Pancreas (tissue), 10 donors: Measurements from ENCODE around the gene PTH2R. TPM values are rescaled to one million over a fixed set of nuclear protein-coding genes. Genes with fewer than 3 reads are reported as not detected.

Source experiments
- ATAC-seq, 4 donors: fragments of 200-7000 bp; cut with Tn5 transposase; one replicate each; pipeline versions ENCODE4 v1.8.0 to v1.9.1; 2020; ENCODE audit warnings: mild to moderate bottlenecking in 4 of 4, moderate library complexity in 4 of 4
- DNase-seq, 6 donors: peaks; one replicate each; pipeline ENCODE4 v3.0.0-alpha.2; 2020
- FAIRE-seq: peaks from 2 replicates; lab custom pipeline; 2012; peaks lifted over from hg19 to GRCh38; lab: Jason Lieb, UNC
- H3K27ac ChIP-seq, 4 donors: fragments of 200-600 bp; sonication (generic); 1 replicate in 3 of 4; 2 replicates in 1 of 4; pipeline versions ENCODE4 v1.5.0 to v1.8.0; 2020
- H3K27me3 ChIP-seq, 4 donors: fragments of 200-600 bp; one replicate each; pipeline ENCODE4 v1.8.0; 2021
- H3K36me3 ChIP-seq, 3 donors: fragments of 200-600 bp; sonication (generic) in 1 of 3; one replicate each; pipeline versions ENCODE4 v1.5.0 to v1.8.0; 2020 to 2021
- H3K4me1 ChIP-seq, 3 donors: fragments of 200-600 bp; one replicate each; pipeline ENCODE4 v1.8.0; 2021
- H3K4me3 ChIP-seq, 4 donors: fragments of 200-600 bp; sonication (generic) in 2 of 4; one replicate each; pipeline versions ENCODE4 v1.5.0 to v1.8.0; 2020 to 2021
- H3K9me3 ChIP-seq, 4 donors: fragments of 200-600 bp; one replicate each; pipeline ENCODE4 v1.8.0; 2021
- CTCF ChIP-seq, 4 donors: fragments of 200-600 bp; sonication (generic) in 3 of 4; IDR thresholded peaks; one replicate each; pipeline versions ENCODE4 v1.5.0 to v1.8.0; 2021; ENCODE audit warnings: antibody characterized with exemption in 4 of 4
- WGBS, 2 donors: extraction: QIAGEN DNeasy Blood & Tissue Kit; methylation state at CpG; one replicate each; pipeline ENCODE4 v1.1.7; 2013; 5-methylcytosine and 5-hydroxymethylcytosine counted together
- intact Hi-C, 3 donors: fragments of 100-400 bp; cut with DNase I; formaldehyde crosslinking; loops; one replicate each; pipeline versions ENCODE4 v1.11.1 to v1.14.2; 2022
- polyA plus RNA-seq, 2 donors: library from polyadenylated mRNA; stranded (reverse); fragments of 200-250 nt; gene quantifications; one replicate each; pipeline ENCODE4 v1.2.3, GENCODE V29; 2013
- total RNA-seq, 6 donors: library from RNA; stranded (reverse); fragmentation: NEBNext Ultra II Directional in 4 of 6; extraction: Animal tissue kit (Norgen Biotek cat#: 25700) in 4 of 6; gene quantifications; one replicate each; pipeline versions ENCODE4 v1.2.1 to v1.2.4, GENCODE V29; 2021 to 2023
- donor health status: healthy with polysubstance abuse.
- donor health status: DM: no; HTN: no; CAD: no; lungs with moderate emphysema.
- donor health status: DM: no; HTN: no; CAD: no.
- donor health status: control.
- donor health status: control.
- donor health status: Bipolar disorder and iron deficiency.
- donor health status: DM: yes; HTN: yes; CAD: no.
- donor health status: DM: no; HTN: no; CAD: no.
- donor health status: DM: no; HTN: no; CAD: no.
- donor health status: DM: yes; HTN: yes; CAD: no.

PTH2R gene
- total and polyA plus RNA-seq, 8 donors = 0.19 to 1.5 (median 0.48) TPM

- 50 to 61% methylated on average over 3 of the region's 3 CpGs for WGBS, 2 donors
- intact Hi-C loops = loop anchor here in 1 of 3 donors (10.0 kb wide), 1 partner anchor 731 kb away; no protein-coding TSS in a partner anchor
- Histone ChIP-seq H3K9me3 (no peaks in the 10 kb centered on the region), H3K4me1 (peaks cover 0 to 11% (median 10%) of the 10 kb centered on the region in 3 donors), H3K36me3 (no peaks in the 10 kb centered on the region), H3K27ac (no peak overlapping the region), H3K4me3 (no peak overlapping the region), H3K27me3 (no peaks in the 10 kb centered on the region)
- DNase-seq (no peak), ATAC-seq (no peak), FAIRE-seq (no peak)
- TF ChIP-seq CTCF (IDR thresholded peaks at IDR 0.05) = no peak
Observed at GRCh38 chr2:208463721-208464120, 57.1 kb downstream of the PTH2R start.

GRCh38 chr2:208464205-208464604 lies 57.6 kb downstream of the PTH2R start:
- H3K4me1 ChIP-seq = peaks cover 0 to 15% (median 10%) of the 10 kb centered on the region in 3 donors
- intact Hi-C loops = loop anchor here in 1 of 3 donors (10.0 kb wide), 1 partner anchor 731 kb away; no protein-coding TSS in a partner anchor
- H3K27ac ChIP-seq = no peak overlapping the region
- no peaks in the 10 kb centered on the region for H3K36me3 ChIP-seq
- ATAC-seq = no peak
- WGBS, 2 donors = 78 to 88% methylated on average over 8 of the region's 8 CpGs
- H3K9me3 ChIP-seq = no peaks in the 10 kb centered on the region
- H3K4me3 ChIP-seq = no peak overlapping the region
- TF ChIP-seq CTCF (IDR thresholded peaks at IDR 0.05) = no peak
- DNase-seq = no peak
- H3K27me3 ChIP-seq = no peaks in the 10 kb centered on the region
- no peak for FAIRE-seq

DNA sequence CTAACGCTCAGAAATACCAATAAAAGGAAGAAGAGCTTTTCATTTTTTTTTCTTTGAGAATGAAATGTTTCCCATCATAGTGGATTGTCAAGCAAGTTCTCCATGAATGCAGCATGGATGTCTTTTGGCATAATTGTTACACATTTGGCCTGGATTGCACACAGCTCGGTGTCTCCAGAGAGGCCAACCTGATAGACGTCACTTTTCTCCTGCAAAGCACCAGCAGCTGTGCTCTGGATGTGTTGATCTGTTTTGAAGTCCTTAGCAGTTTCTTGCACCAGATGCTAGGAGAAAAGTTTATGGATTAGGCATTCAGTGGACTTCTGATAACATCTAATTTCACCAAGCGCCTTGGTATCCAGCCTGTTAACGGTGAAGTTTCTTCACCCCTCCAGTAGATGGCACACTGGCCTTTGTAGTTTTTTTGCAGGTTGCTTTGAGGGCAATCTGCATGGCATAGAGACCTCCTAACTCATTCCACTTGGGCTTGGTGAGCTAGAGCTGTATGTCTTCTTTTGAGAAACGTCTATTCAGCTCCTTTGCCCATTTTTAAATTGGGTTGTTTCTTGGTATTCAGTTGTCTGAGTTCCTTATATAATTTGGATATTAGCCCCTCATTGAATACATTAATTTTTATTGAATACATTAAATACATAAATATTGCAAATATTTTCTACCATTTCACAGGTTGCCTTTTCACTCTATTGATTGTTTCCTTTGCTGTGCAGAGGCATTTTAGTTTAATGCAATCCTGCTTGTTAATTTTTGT lies 59.7 kb downstream of the PTH2R start:
- ATAC-seq (peak; percentile 67 to 95 (median 91)), FAIRE-seq (no peak), DNase-seq (peak in 2 of 6 donors; percentile 31 to 46)
- TF ChIP-seq CTCF (IDR thresholded peaks at IDR 0.05) = peak in 3 of 4 donors; percentile 24 to 45 (median 44)
- no peaks in the 10 kb centered on the region for H3K9me3 ChIP-seq
- H3K36me3 ChIP-seq = no peaks in the 10 kb centered on the region
- no peaks in the 10 kb centered on the region for H3K27me3 ChIP-seq
- intact Hi-C loops = loop anchor here in 1 of 3 donors (10.0 kb wide), 1 partner anchor 728 kb away; no protein-coding TSS in a partner anchor
- 52 to 53% methylated on average over 6 of the region's 6 CpGs for WGBS, 2 donors
- no peak overlapping the region for H3K4me3 ChIP-seq
- H3K27ac ChIP-seq = no peak overlapping the region
- peaks cover 0 to 15% (median 10%) of the 10 kb centered on the region in 3 donors for H3K4me1 ChIP-seq

GRCh38 chr2:208466920-208467298 lies 60.3 kb downstream of the PTH2R start:
- DNase-seq = no peak

More at GRCh38 chr2:208466920-208467298, 60.3 kb downstream of the PTH2R start:
- 4 to 7% methylated on average over 1 of the region's 1 CpG for WGBS, 2 donors
- H3K27ac ChIP-seq = no peak overlapping the region
- H3K4me3 ChIP-seq = no peak overlapping the region
- H3K27me3 ChIP-seq = no peaks in the 10 kb centered on the region
- no peak for FAIRE-seq
- TF ChIP-seq CTCF (IDR thresholded peaks at IDR 0.05) = no peak
- intact Hi-C loops = loop anchor here in 1 of 3 donors (10.0 kb wide), 1 partner anchor 728 kb away; no protein-coding TSS in a partner anchor
- H3K9me3 ChIP-seq = no peaks in the 10 kb centered on the region
- ATAC-seq = peak in 2 of 4 donors; percentile 55 to 56
- H3K36me3 ChIP-seq = no peaks in the 10 kb centered on the region
- H3K4me1 ChIP-seq = peaks cover 0 to 15% (median 10%) of the 10 kb centered on the region in 3 donors
